ENCODE data around the gene PKMYT1. TPM values are rescaled to one million over a fixed set of nuclear protein-coding genes. Genes with fewer than 3 reads are reported as not detected.

Gene PKMYT1
- total RNA-seq, 4 donors from 2014 or later = 0.81 to 0.88 TPM; not detected in 2

DNA sequence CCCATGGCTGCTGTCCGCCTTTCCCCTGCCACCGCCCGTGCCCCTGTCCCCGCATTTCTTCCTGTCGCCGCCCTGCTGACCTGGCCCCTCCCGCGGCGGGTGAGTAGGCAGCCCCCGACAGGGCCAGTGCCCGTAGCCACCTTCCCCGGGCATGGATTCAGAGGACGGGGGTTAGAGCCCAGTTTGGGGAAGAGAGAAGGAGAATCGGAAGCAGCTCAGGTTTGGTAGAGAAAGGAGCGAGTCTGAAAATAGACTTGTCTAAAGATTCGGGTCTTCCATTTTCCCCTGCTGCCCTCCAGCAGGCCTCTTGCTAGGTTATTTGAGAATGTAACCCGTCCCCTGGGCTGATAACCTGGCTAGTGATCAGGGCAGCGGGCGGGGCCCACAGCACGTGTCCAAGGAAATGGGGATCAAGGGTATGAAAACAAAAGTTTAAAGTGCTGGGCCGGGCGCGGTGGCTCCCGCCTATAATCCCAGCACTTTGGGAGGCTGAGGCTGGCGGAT lies 24.6 kb upstream of the PKMYT1 start:
- Histone ChIP-seq H3K36me3 (no peaks in the 10 kb centered on the region), H3K9me3 (no peaks in the 10 kb centered on the region), H3K27ac (no peak overlapping the region), H3K4me1 (peaks cover 4 to 6% of the 10 kb centered on the region in 2 donors), H3K4me3 (replicated peaks in 1 of 3) (peak overlapping the region in 1 of 3 donors; percentile 21), H3K27me3 (no peaks in the 10 kb centered on the region)
- DNase-seq = peak; percentile 36 to 52
- no peak for TF ChIP-seq CTCF (IDR thresholded peaks at IDR 0.05)
- TF ChIP-seq POLR2A (IDR thresholded peaks at IDR 0.05) = peak in 1 of 2 donors; percentile 6
- 5 to 14% methylated on average over 12 to 13 of the region's 25 CpGs for WGBS, 2 donors
- intact Hi-C loops (cut with DNase I) = no loop called here

DNA sequence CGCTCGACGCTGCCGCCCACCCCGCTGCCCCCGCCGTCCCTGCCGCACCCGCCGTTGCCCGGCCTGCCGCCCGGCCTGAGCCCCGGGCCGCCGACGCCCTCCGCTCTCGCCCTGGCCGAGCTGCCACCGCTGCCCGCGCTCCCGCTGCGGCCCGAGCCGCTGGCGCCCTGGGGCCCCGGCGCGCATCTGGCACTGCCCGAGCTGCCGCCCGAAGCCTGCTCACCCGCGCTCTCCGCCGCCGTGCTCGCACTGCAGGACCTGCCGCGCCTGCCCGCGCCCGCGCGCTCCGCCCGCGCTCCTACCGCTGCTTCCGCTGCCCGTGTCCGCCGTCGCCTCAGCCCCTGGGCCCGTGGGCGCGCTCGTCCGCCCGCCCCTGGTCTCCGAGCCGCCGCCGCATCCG lies 24.1 kb upstream of the PKMYT1 start:
- Histone ChIP-seq H3K9me3 (no peaks in the 10 kb centered on the region), H3K4me3 (replicated peaks in 1 of 3) (no peak overlapping the region), H3K27ac (no peak overlapping the region), H3K27me3 (no peaks in the 10 kb centered on the region), H3K36me3 (no peaks in the 10 kb centered on the region), H3K4me1 (peaks cover under 1 to 4% of the 10 kb centered on the region in 2 donors)
- DNase-seq = peak in 1 of 2 donors; percentile 39
- WGBS, 2 donors = 0% methylated on average over 8 of the region's 67 CpGs; no CpG with 5 or more reads in 1 of the 2 donors
- no peak for TF ChIP-seq CTCF (IDR thresholded peaks at IDR 0.05)
- TF ChIP-seq POLR2A (IDR thresholded peaks at IDR 0.05) = no peak
- intact Hi-C loops (cut with DNase I) = no loop called here

GRCh38 chr16:3003582-3004270 lies 23.5 kb upstream of the PKMYT1 start:
- WGBS, 2 donors = 13 to 21% methylated on average over 21 to 40 of the region's 58 CpGs
- no peaks in the 10 kb centered on the region for H3K36me3 ChIP-seq
- peak; percentile 98 for DNase-seq
- H3K9me3 ChIP-seq = no peaks in the 10 kb centered on the region
- no peak overlapping the region for H3K4me3 ChIP-seq (replicated peaks in 1 of 3)
- no peaks in the 10 kb centered on the region for H3K27me3 ChIP-seq
- H3K27ac ChIP-seq = no peak overlapping the region
- H3K4me1 ChIP-seq = peaks cover 0 to 4% of the 10 kb centered on the region in 2 donors
- intact Hi-C loops (cut with DNase I) = no loop called here
- peak in 1 of 2 donors; percentile 66 for TF ChIP-seq POLR2A (IDR thresholded peaks at IDR 0.05)
- peak in 5 of 6 experiments; percentile 23 to 60 (median 53) for TF ChIP-seq CTCF (IDR thresholded peaks at IDR 0.05)

GRCh38 chr16:3001316-3001715 lies 21.1 kb upstream of the PKMYT1 start:
- 76 to 94% methylated on average over 5 to 9 of the region's 12 CpGs for WGBS, 2 donors
- TF ChIP-seq POLR2A (IDR thresholded peaks at IDR 0.05) (no peak), CTCF (IDR thresholded peaks at IDR 0.05) (no peak)
- Histone ChIP-seq H3K27me3 (no peaks in the 10 kb centered on the region), H3K36me3 (no peaks in the 10 kb centered on the region), H3K9me3 (no peaks in the 10 kb centered on the region), H3K27ac (no peak overlapping the region), H3K4me1 (peaks cover 0 to 4% of the 10 kb centered on the region in 2 donors), H3K4me3 (replicated peaks in 1 of 3) (no peak overlapping the region)
- intact Hi-C loops (cut with DNase I) = no loop called here
- DNase-seq = no peak

GRCh38 chr16:3000540-3000939 lies 20.3 kb upstream of the PKMYT1 start:
- no peaks in the 10 kb centered on the region for H3K9me3 ChIP-seq
- WGBS, 2 donors = 90 to 100% methylated on average over 1 of the region's 4 CpGs
- no peak overlapping the region for H3K27ac ChIP-seq
- H3K27me3 ChIP-seq = no peaks in the 10 kb centered on the region
- intact Hi-C loops (cut with DNase I) = no loop called here
- peaks cover 0 to 4% of the 10 kb centered on the region in 2 donors for H3K4me1 ChIP-seq
- H3K36me3 ChIP-seq = no peaks in the 10 kb centered on the region
- no peak overlapping the region for H3K4me3 ChIP-seq (replicated peaks in 1 of 3)
- DNase-seq = no peak
- TF ChIP-seq POLR2A (IDR thresholded peaks at IDR 0.05) = no peak
- no peak for TF ChIP-seq CTCF (IDR thresholded peaks at IDR 0.05)

Data from thyroid gland (tissue), 4 donors.